GM21825 (cell line): ENCODE data around the gene CDC14A.

Experiments used
- ATAC-seq: cut with Tn5 transposase; IDR thresholded peaks from one replicate; pipeline ENCODE4 v1.9.1; 2021; ENCODE audit warnings: mild to moderate bottlenecking, moderate library complexity; ENCODE audit not compliant: unreplicated experiment

The CDC14A gene

GRCh38 chr1:100441651-100442050 is 89.3 kb downstream of the CDC14A start:
- no peak for ATAC-seq

GRCh38 chr1:100443811-100444571 is 91.7 kb downstream of the CDC14A start:
- peak; percentile 81 for ATAC-seq

- ATAC-seq, result no peak
Measured at GRCh38 chr1:100445565-100445964, 93.3 kb downstream of the CDC14A start.

- ATAC-seq, result no peak
Measured at GRCh38 chr1:100448366-100448765, 96.1 kb downstream of the CDC14A start.

- peak; percentile 54 for ATAC-seq
Measured at GRCh38 chr1:100449477-100449876, 97.2 kb downstream of the CDC14A start.

- peak; percentile 55 for ATAC-seq
Measured at GRCh38 chr1:100452641-100453040, 100.3 kb downstream of the CDC14A start.

GRCh38 chr1:100455478-100456072 is 103.3 kb downstream of the CDC14A start:
- ATAC-seq, result no peak

- ATAC-seq, result no peak
Measured at GRCh38 chr1:100456880-100457279, 104.6 kb downstream of the CDC14A start.

GRCh38 chr1:100457683-100458082 is 105.4 kb downstream of the CDC14A start:
- no peak for ATAC-seq

- no peak for ATAC-seq
Measured at GRCh38 chr1:100458661-100459357, 106.5 kb downstream of the CDC14A start.

GRCh38 chr1:100459358-100460114 is 107.2 kb downstream of the CDC14A start:
- ATAC-seq, result peak; percentile 86

- ATAC-seq, result no peak
Measured at GRCh38 chr1:100461222-100461621, 108.9 kb downstream of the CDC14A start.

GRCh38 chr1:100462326-100463025 is 110.2 kb downstream of the CDC14A start:
- ATAC-seq, result no peak

- peak; percentile 88 for ATAC-seq
Measured at GRCh38 chr1:100463791-100464424, 111.6 kb downstream of the CDC14A start.

- ATAC-seq, result no peak
Measured at GRCh38 chr1:100469578-100469977, 117.3 kb downstream of the CDC14A start.

- no peak for ATAC-seq
Measured at GRCh38 chr1:100474834-100475233, 122.5 kb downstream of the CDC14A start.

GRCh38 chr1:100476735-100477290 is 124.5 kb downstream of the CDC14A start:
- ATAC-seq, result no peak

GRCh38 chr1:100478816-100479215 is 126.5 kb downstream of the CDC14A start:
- no peak for ATAC-seq

- no peak for ATAC-seq
Measured at GRCh38 chr1:100479620-100480338, 127.5 kb downstream of the CDC14A start.
